ENCODE data around the gene GRAMD2B. TPM values are rescaled to one million over a fixed set of nuclear protein-coding genes. Genes with fewer than 3 reads are reported as not detected.

Gene GRAMD2B
- total RNA-seq, 1 experiment from 2014 or later: 7.2 TPM

GRCh38 chr5:126516133-126516532 lies 92.9 kb downstream of the GRAMD2B start:
- Histone ChIP-seq H4K20me1 (ENCODE audit: insufficient read depth) (no peaks in the 10 kb centered on the region), H3K4me2 (ENCODE audit: low read length) (no peak overlapping the region), H3K4me3 (replicated peaks in 1 of 2; ENCODE audit: low read depth in 1 of 2, low read length in 2 of 2) (no peak overlapping the region), H3K27me3 (ENCODE audit: insufficient read depth, low read length) (no peaks in the 10 kb centered on the region), H3K36me3 (ENCODE audit: control insufficient read depth in 1 of 2, insufficient read depth in 2 of 2, low read length in 2 of 2) (no peaks in the 10 kb centered on the region), H3K79me2 (ENCODE audit: insufficient read depth, low read length) (no peaks in the 10 kb centered on the region), H3K9ac (ENCODE audit: low read length) (no peak overlapping the region), H2AFZ (ENCODE audit: low read depth, low read length, poor library complexity, severe bottlenecking) (no peak overlapping the region), H3K9me3 (ENCODE audit: control insufficient read depth in 1 of 2, insufficient read depth in 1 of 2, low read depth in 1 of 2, low read length in 2 of 2) (no peaks in the 10 kb centered on the region), H3K4me1 (ENCODE audit: control insufficient read depth in 1 of 2, insufficient read depth in 2 of 2, low read length in 2 of 2) (no peaks in the 10 kb centered on the region), H3K9me2 (ENCODE audit: insufficient read depth) (no peaks in the 10 kb centered on the region), H3K27ac (ENCODE audit: low read depth, low read length) (no peak overlapping the region)
- no peak for DNase-seq (ENCODE audit: low read depth, low spot score)
- CTCF ChIA-PET: no interaction called here
- intact Hi-C loops (cut with micrococcal nuclease): no loop called here
- RAD21 ChIA-PET (ENCODE audit: low non-redundant PET in 1 of 2, low total read pairs in 2 of 2, uncharacterized antibody in 2 of 2, unreplicated experiment in 2 of 2): no interaction called here
- no peak for TF ChIP-seq TCF7L2 (IDR thresholded peaks at IDR 0.05; ENCODE audit: borderline replicate concordance, extremely low read depth, insufficient read depth, insufficient read length)
- no peak for TF ChIP-seq YY1 (IDR thresholded peaks at IDR 0.05; ENCODE audit: extremely low read depth, insufficient replicate concordance, low read depth, low read length)
- no peak for TF ChIP-seq CBX3 (IDR thresholded peaks at IDR 0.05; ENCODE audit: low read depth)
- TF ChIP-seq SIN3A (IDR thresholded peaks at IDR 0.05; ENCODE audit: low read depth): no peak
- no peak for TF ChIP-seq ELF1 (IDR thresholded peaks at IDR 0.05; ENCODE audit: borderline replicate concordance, low read depth)
- TF ChIP-seq RAD21 (IDR thresholded peaks at IDR 0.05; ENCODE audit: low read depth): no peak
- no peak for TF ChIP-seq CEBPB (IDR thresholded peaks at IDR 0.05; ENCODE audit: low read depth)
- TF ChIP-seq, protein P1, sequence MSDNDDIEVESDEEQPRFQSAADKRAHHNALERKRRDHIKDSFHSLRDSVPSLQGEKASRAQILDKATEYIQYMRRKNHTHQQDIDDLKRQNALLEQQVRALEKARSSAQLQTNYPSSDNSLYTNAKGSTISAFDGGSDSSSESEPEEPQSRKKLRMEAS (IDR thresholded peaks at IDR 0.05): no peak
- no peak for TF ChIP-seq EGR1 (IDR thresholded peaks at IDR 0.05; ENCODE audit: low read depth)
- no peak for TF ChIP-seq SP1 (IDR thresholded peaks at IDR 0.05; ENCODE audit: low read depth)
- TF ChIP-seq SRF (IDR thresholded peaks at IDR 0.05; ENCODE audit: low read depth): no peak
- TF ChIP-seq, protein P2, sequence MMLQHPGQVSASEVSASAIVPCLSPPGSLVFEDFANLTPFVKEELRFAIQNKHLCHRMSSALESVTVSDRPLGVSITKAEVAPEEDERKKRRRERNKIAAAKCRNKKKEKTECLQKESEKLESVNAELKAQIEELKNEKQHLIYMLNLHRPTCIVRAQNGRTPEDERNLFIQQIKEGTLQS (IDR thresholded peaks at IDR 0.05): no peak
- no peak for TF ChIP-seq POLR2AphosphoS5 (IDR thresholded peaks at IDR 0.05; ENCODE audit: low read depth, low read length)
- TF ChIP-seq, protein P3, sequence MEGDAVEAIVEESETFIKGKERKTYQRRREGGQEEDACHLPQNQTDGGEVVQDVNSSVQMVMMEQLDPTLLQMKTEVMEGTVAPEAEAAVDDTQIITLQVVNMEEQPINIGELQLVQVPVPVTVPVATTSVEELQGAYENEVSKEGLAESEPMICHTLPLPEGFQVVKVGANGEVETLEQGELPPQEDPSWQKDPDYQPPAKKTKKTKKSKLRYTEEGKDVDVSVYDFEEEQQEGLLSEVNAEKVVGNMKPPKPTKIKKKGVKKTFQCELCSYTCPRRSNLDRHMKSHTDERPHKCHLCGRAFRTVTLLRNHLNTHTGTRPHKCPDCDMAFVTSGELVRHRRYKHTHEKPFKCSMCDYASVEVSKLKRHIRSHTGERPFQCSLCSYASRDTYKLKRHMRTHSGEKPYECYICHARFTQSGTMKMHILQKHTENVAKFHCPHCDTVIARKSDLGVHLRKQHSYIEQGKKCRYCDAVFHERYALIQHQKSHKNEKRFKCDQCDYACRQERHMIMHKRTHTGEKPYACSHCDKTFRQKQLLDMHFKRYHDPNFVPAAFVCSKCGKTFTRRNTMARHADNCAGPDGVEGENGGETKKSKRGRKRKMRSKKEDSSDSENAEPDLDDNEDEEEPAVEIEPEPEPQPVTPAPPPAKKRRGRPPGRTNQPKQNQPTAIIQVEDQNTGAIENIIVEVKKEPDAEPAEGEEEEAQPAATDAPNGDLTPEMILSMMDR (IDR thresholded peaks at IDR 0.05 in 2 of 3, conservative IDR thresholded peaks at IDR 0.05 in 1 of 3; ENCODE audit: borderline replicate concordance in 1 of 3, insufficient read depth in 1 of 3, low read depth in 2 of 3, low read length in 2 of 3): no peak
- TF ChIP-seq POLR2A (IDR thresholded peaks at IDR 0.05; ENCODE audit: borderline replicate concordance, extremely low read depth, insufficient read depth, insufficient read length): no peak
- TF ChIP-seq, protein P4, sequence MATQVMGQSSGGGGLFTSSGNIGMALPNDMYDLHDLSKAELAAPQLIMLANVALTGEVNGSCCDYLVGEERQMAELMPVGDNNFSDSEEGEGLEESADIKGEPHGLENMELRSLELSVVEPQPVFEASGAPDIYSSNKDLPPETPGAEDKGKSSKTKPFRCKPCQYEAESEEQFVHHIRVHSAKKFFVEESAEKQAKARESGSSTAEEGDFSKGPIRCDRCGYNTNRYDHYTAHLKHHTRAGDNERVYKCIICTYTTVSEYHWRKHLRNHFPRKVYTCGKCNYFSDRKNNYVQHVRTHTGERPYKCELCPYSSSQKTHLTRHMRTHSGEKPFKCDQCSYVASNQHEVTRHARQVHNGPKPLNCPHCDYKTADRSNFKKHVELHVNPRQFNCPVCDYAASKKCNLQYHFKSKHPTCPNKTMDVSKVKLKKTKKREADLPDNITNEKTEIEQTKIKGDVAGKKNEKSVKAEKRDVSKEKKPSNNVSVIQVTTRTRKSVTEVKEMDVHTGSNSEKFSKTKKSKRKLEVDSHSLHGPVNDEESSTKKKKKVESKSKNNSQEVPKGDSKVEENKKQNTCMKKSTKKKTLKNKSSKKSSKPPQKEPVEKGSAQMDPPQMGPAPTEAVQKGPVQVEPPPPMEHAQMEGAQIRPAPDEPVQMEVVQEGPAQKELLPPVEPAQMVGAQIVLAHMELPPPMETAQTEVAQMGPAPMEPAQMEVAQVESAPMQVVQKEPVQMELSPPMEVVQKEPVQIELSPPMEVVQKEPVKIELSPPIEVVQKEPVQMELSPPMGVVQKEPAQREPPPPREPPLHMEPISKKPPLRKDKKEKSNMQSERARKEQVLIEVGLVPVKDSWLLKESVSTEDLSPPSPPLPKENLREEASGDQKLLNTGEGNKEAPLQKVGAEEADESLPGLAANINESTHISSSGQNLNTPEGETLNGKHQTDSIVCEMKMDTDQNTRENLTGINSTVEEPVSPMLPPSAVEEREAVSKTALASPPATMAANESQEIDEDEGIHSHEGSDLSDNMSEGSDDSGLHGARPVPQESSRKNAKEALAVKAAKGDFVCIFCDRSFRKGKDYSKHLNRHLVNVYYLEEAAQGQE (IDR thresholded peaks at IDR 0.05; ENCODE audit: low read depth): no peak
- TF ChIP-seq JUND (IDR thresholded peaks at IDR 0.05): no peak
- no peak for ATAC-seq
- no TSS peak for BruUV-seq (replicated peaks)
- POLR2A ChIA-PET: no interaction called here
